GM23338 (cell line): ENCODE data around the gene IL10.

ENCODE experiments used
- EZH2 ChIP-seq: fragments of 200-600 bp; sonication (generic); IDR thresholded peaks from one replicate; pipeline ENCODE4 v1.8.0; 2017; ENCODE audit warnings: antibody characterized with exemption, mild to moderate bottlenecking, low read depth; ENCODE audit not compliant: unreplicated experiment
- EZH2phosphoT487 ChIP-seq: fragments of 200-600 bp; sonication (generic); IDR thresholded peaks from one replicate; pipeline ENCODE4 v1.8.1; 2018; ENCODE audit warnings: antibody characterized with exemption; ENCODE audit not compliant: unreplicated experiment
- POLR2AphosphoS5 ChIP-seq: IDR thresholded peaks from 2 replicates; pipeline ENCODE4 v1.6.1; 2016; ENCODE audit warnings: antibody characterized with exemption, low read depth
- REST ChIP-seq: IDR thresholded peaks from one replicate; pipeline ENCODE4 v1.6.1; 2018; ENCODE audit warnings: antibody characterized with exemption; ENCODE audit not compliant: unreplicated experiment
- TF ChIP-seq, protein P1 (sequence below), 2 experiments: fragments of 200-600 bp in 1 of 2; sonication (generic) in 1 of 2; conservative IDR thresholded peaks; 2 replicates each; pipeline versions ENCODE4 v1.5.1 to v1.6.1; 2016 to 2017; ENCODE audit warnings: antibody characterized with exemption in 2 of 2, low read depth in 2 of 2, mild to moderate bottlenecking in 2 of 2, moderate library complexity in 1 of 2
- TF ChIP-seq, protein P2 (sequence below): fragments of 250-450 bp; sonication (Bioruptor Pico); IDR thresholded peaks from 2 replicates; pipeline ENCODE4 v1.5.0; 2020; ENCODE audit warnings: mild to moderate bottlenecking, moderate library complexity

DNA sequence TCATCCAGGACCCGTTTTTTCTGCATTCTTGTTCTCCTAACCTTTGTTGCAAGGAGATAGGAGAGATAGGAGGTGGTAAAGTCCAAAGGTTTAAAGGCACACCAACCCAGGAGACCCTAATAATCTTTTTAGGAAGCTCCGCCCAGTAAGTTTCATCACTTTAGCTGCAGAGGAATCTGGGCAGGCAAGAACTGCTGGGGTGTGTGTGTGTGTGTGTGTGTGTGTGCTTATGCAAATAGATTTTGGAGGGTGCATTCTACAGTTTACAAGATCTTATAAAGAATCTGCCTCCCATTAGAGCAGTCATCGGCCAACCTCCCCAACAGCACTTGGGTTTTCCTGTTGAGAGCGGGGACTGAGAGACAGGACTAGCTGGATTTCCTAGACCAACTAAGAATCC is 3.9 kb upstream of the IL10 start:
- TF ChIP-seq, protein P1, sequence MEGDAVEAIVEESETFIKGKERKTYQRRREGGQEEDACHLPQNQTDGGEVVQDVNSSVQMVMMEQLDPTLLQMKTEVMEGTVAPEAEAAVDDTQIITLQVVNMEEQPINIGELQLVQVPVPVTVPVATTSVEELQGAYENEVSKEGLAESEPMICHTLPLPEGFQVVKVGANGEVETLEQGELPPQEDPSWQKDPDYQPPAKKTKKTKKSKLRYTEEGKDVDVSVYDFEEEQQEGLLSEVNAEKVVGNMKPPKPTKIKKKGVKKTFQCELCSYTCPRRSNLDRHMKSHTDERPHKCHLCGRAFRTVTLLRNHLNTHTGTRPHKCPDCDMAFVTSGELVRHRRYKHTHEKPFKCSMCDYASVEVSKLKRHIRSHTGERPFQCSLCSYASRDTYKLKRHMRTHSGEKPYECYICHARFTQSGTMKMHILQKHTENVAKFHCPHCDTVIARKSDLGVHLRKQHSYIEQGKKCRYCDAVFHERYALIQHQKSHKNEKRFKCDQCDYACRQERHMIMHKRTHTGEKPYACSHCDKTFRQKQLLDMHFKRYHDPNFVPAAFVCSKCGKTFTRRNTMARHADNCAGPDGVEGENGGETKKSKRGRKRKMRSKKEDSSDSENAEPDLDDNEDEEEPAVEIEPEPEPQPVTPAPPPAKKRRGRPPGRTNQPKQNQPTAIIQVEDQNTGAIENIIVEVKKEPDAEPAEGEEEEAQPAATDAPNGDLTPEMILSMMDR (conservative IDR thresholded peaks at IDR 0.05; ENCODE audit: low read depth in 2 of 2), result no peak
- TF ChIP-seq EZH2, result no peak
- TF ChIP-seq, protein P2, sequence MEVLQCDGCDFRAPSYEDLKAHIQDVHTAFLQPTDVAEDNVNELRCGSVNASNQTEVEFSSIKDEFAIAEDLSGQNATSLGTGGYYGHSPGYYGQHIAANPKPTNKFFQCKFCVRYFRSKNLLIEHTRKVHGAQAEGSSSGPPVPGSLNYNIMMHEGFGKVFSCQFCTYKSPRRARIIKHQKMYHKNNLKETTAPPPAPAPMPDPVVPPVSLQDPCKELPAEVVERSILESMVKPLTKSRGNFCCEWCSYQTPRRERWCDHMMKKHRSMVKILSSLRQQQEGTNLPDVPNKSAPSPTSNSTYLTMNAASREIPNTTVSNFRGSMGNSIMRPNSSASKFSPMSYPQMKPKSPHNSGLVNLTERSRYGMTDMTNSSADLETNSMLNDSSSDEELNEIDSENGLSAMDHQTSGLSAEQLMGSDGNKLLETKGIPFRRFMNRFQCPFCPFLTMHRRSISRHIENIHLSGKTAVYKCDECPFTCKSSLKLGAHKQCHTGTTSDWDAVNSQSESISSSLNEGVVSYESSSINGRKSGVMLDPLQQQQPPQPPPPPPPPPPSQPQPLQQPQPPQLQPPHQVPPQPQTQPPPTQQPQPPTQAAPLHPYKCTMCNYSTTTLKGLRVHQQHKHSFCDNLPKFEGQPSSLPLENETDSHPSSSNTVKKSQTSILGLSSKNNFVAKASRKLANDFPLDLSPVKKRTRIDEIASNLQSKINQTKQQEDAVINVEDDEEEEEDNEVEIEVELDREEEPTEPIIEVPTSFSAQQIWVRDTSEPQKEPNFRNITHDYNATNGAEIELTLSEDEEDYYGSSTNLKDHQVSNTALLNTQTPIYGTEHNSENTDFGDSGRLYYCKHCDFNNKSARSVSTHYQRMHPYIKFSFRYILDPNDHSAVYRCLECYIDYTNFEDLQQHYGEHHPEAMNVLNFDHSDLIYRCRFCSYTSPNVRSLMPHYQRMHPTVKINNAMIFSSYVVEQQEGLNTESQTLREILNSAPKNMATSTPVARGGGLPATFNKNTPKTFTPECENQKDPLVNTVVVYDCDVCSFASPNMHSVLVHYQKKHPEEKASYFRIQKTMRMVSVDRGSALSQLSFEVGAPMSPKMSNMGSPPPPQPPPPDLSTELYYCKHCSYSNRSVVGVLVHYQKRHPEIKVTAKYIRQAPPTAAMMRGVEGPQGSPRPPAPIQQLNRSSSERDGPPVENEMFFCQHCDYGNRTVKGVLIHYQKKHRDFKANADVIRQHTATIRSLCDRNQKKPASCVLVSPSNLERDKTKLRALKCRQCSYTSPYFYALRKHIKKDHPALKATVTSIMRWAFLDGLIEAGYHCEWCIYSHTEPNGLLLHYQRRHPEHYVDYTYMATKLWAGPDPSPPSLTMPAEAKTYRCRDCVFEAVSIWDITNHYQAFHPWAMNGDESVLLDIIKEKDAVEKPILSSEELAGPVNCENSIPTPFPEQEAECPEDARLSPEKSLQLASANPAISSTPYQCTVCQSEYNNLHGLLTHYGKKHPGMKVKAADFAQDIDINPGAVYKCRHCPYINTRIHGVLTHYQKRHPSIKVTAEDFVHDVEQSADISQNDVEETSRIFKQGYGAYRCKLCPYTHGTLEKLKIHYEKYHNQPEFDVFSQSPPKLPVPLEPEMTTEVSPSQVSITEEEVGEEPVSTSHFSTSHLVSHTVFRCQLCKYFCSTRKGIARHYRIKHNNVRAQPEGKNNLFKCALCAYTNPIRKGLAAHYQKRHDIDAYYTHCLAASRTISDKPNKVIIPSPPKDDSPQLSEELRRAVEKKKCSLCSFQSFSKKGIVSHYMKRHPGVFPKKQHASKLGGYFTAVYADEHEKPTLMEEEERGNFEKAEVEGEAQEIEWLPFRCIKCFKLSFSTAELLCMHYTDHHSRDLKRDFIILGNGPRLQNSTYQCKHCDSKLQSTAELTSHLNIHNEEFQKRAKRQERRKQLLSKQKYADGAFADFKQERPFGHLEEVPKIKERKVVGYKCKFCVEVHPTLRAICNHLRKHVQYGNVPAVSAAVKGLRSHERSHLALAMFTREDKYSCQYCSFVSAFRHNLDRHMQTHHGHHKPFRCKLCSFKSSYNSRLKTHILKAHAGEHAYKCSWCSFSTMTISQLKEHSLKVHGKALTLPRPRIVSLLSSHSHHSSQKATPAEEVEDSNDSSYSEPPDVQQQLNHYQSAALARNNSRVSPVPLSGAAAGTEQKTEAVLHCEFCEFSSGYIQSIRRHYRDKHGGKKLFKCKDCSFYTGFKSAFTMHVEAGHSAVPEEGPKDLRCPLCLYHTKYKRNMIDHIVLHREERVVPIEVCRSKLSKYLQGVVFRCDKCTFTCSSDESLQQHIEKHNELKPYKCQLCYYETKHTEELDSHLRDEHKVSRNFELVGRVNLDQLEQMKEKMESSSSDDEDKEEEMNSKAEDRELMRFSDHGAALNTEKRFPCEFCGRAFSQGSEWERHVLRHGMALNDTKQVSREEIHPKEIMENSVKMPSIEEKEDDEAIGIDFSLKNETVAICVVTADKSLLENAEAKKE (CRISPR knock-in tag), result no peak
- TF ChIP-seq REST, result no peak
- no peak for TF ChIP-seq POLR2AphosphoS5
- no peak for TF ChIP-seq EZH2phosphoT487
